HEK293T (cell line): Measurements from ENCODE around the gene CHMP2B.

Experiments
- BHLHE40 ChIP-seq: fragments of 450-650 bp; IDR thresholded peaks from 2 replicates; pipeline ENCODE4 v1.6.1; 2016; ENCODE audit warnings: mild to moderate bottlenecking, moderate library complexity, borderline replicate concordance
- FOXA1 ChIP-seq: fragments of 450-650 bp; IDR thresholded peaks from 2 replicates; pipeline ENCODE4 v1.6.1; 2016; ENCODE audit warnings: mild to moderate bottlenecking
- FOXK2 ChIP-seq: fragments of 450-650 bp; IDR thresholded peaks from 2 replicates; pipeline ENCODE4 v1.6.1; 2016; ENCODE audit warnings: mild to moderate bottlenecking
- HDGF ChIP-seq: fragments of 450-650 bp; IDR thresholded peaks from 2 replicates; pipeline ENCODE4 v1.6.1; 2017; ENCODE audit warnings: antibody characterized with exemption, borderline replicate concordance
- L3MBTL2 ChIP-seq: fragments of 450-650 bp; conservative IDR thresholded peaks from 2 replicates; pipeline ENCODE4 v1.6.1; 2016; ENCODE audit warnings: mild to moderate bottlenecking
- NFRKB ChIP-seq: fragments of 450-650 bp; IDR thresholded peaks from 2 replicates; pipeline ENCODE4 v1.6.1; 2016; ENCODE audit warnings: mild to moderate bottlenecking, moderate library complexity
- PKNOX1 ChIP-seq: fragments of 450-650 bp; IDR thresholded peaks from 2 replicates; pipeline ENCODE4 v1.6.1; 2016
- SP1 ChIP-seq: fragments of 450-650 bp; IDR thresholded peaks from 2 replicates; pipeline ENCODE4 v1.6.1; 2017

- TF ChIP-seq HDGF (no peak), SP1 (no peak), FOXA1 (no peak), FOXK2 (no peak), PKNOX1 (no peak), BHLHE40 (no peak), L3MBTL2 (no peak), NFRKB (no peak)
Measured at GRCh38 chr3:87199628-87200027, 27.5 kb upstream of the CHMP2B start.
